DOHH2 (cell line): Measurements from ENCODE around the gene EZH2.

Source experiments
- H3F3A ChIP-seq: fragments of 200-600 bp; sonication (generic), shearing (Covaris generic); 2 replicates; pipeline ENCODE4 v1.6.0; 2016; ENCODE audit warnings: antibody characterized with exemption, mild to moderate bottlenecking; ENCODE audit not compliant: control insufficient read depth, insufficient read depth
- H3K27ac ChIP-seq: fragments of 200-600 bp; sonication (generic); 2 replicates; pipeline ENCODE4 v1.5.1; 2014; ENCODE audit warnings: low read depth, mild to moderate bottlenecking, low read length, moderate library complexity
- H3K27me3 ChIP-seq: fragments of 200-600 bp; sonication (generic); 2 replicates; pipeline ENCODE4 v1.6.1; 2014; ENCODE audit warnings: mild to moderate bottlenecking, low read length, mixed read lengths; ENCODE audit not compliant: control insufficient read depth
- H3K36me3 ChIP-seq: fragments of 200-600 bp; sonication (generic); 2 replicates; pipeline ENCODE4 v1.6.1; 2014; ENCODE audit warnings: mild to moderate bottlenecking, low read length, moderate library complexity, mixed read lengths; ENCODE audit not compliant: control insufficient read depth
- H3K4me1 ChIP-seq: fragments of 200-600 bp; sonication (generic); 2 replicates; pipeline ENCODE4 v1.6.1; 2014; ENCODE audit warnings: mild to moderate bottlenecking, low read length, mixed read lengths; ENCODE audit not compliant: control insufficient read depth
- H3K4me2 ChIP-seq: fragments of 200-600 bp; sonication (generic); 2 replicates; pipeline ENCODE4 v1.6.0; 2014; ENCODE audit warnings: mild to moderate bottlenecking, low read length, moderate library complexity
- H3K4me3 ChIP-seq: fragments of 200-600 bp; sonication (generic); 2 replicates; pipeline ENCODE4 v1.5.1; 2014; ENCODE audit warnings: mild to moderate bottlenecking, low read length, mixed read lengths
- H3K79me2 ChIP-seq: fragments of 200-600 bp; sonication (generic); 2 replicates; pipeline ENCODE4 v1.6.1; 2014; ENCODE audit warnings: mild to moderate bottlenecking, low read length, mixed read lengths; ENCODE audit not compliant: control insufficient read depth
- H3K9me2 ChIP-seq: fragments of 200-600 bp; sonication (generic); replicated peaks from 2 replicates; pipeline ENCODE4 v1.6.1; 2014; ENCODE audit warnings: mild to moderate bottlenecking, low read length, mixed read lengths; ENCODE audit not compliant: control insufficient read depth
- H3K9me3 ChIP-seq: fragments of 200-600 bp; sonication (generic); 2 replicates; pipeline ENCODE4 v1.6.1; 2014; ENCODE audit warnings: antibody characterized with exemption, low read length, mixed read lengths; ENCODE audit not compliant: control insufficient read depth, insufficient read depth
- H4K20me1 ChIP-seq: fragments of 200-600 bp; sonication (generic); 2 replicates; pipeline ENCODE4 v1.6.0; 2014; ENCODE audit warnings: low read depth, mild to moderate bottlenecking, antibody characterized with exemption, low read length, moderate library complexity; ENCODE audit not compliant: control insufficient read depth, insufficient read depth
- CTCF ChIP-seq: fragments of 200-600 bp; sonication (generic); IDR thresholded peaks from one replicate; pipeline ENCODE4 v1.5.1; 2014; ENCODE audit warnings: antibody characterized with exemption, mild to moderate bottlenecking, low read depth, low read length; ENCODE audit not compliant: poor library complexity, severe bottlenecking
- EZH2phosphoT487 ChIP-seq: fragments of 200-600 bp; sonication (generic); IDR thresholded peaks from 2 replicates; pipeline ENCODE4 v1.6.1; 2017; ENCODE audit warnings: borderline replicate concordance, mild to moderate bottlenecking, antibody characterized with exemption, low read length, moderate library complexity, mixed read lengths

EZH2 gene

GRCh38 chr7:148903504-148903903, 19.4 kb upstream of the EZH2 start:
- Histone ChIP-seq H3F3A (peaks cover 4% of the 10 kb centered on the region), H3K36me3 (no peaks in the 10 kb centered on the region), H3K4me1 (peaks cover 14% of the 10 kb centered on the region), H3K27ac (no peak overlapping the region), H3K79me2 (no peaks in the 10 kb centered on the region), H3K9me3 (no peaks in the 10 kb centered on the region), H3K27me3 (peaks cover 8% of the 10 kb centered on the region), H3K4me3 (no peak overlapping the region), H3K4me2 (peak overlapping the region; percentile 10; the same call in 1 of the 2 replicates), H4K20me1 (no peaks in the 10 kb centered on the region), H3K9me2 (no peaks in the 10 kb centered on the region)
- TF ChIP-seq CTCF (no peak), EZH2phosphoT487 (no peak)

GRCh38 chr7:148901178-148901577, 17.1 kb upstream of the EZH2 start:
- Histone ChIP-seq H3K4me2 (no peak overlapping the region), H3K4me1 (peaks cover 14% of the 10 kb centered on the region), H3K27me3 (no peaks in the 10 kb centered on the region), H3K9me3 (no peaks in the 10 kb centered on the region), H3K4me3 (no peak overlapping the region), H3K9me2 (no peaks in the 10 kb centered on the region), H3K36me3 (no peaks in the 10 kb centered on the region), H3K27ac (no peak overlapping the region), H3K79me2 (no peaks in the 10 kb centered on the region), H3F3A (peaks cover 4% of the 10 kb centered on the region), H4K20me1 (no peaks in the 10 kb centered on the region)
- no peak for TF ChIP-seq EZH2phosphoT487
- no peak for TF ChIP-seq CTCF

- H3K79me2 ChIP-seq, result no peaks in the 10 kb centered on the region
- peaks cover 5% of the 10 kb centered on the region; the same call in 1 of the 2 replicates for H3K27me3 ChIP-seq
- H3K36me3 ChIP-seq, result no peaks in the 10 kb centered on the region
- H3F3A ChIP-seq, result peaks cover 4% of the 10 kb centered on the region
- TF ChIP-seq EZH2phosphoT487 (no peak), CTCF (no peak)
- no peak overlapping the region for H3K27ac ChIP-seq
- H3K4me1 ChIP-seq, result peaks cover 11% of the 10 kb centered on the region
- H4K20me1 ChIP-seq, result no peaks in the 10 kb centered on the region
- no peak overlapping the region for H3K4me3 ChIP-seq
- no peaks in the 10 kb centered on the region for H3K9me2 ChIP-seq
- no peak overlapping the region for H3K4me2 ChIP-seq
- H3K9me3 ChIP-seq, result no peaks in the 10 kb centered on the region
Observed at GRCh38 chr7:148898845-148899484, 14.9 kb upstream of the EZH2 start.
